GM19035 (cell line): Measurements from ENCODE around the gene ARF3.

Experiments used
- ATAC-seq: cut with Tn5 transposase; IDR thresholded peaks from one replicate; pipeline ENCODE4 v1.9.1; 2021; ENCODE audit not compliant: unreplicated experiment

Gene ARF3

DNA sequence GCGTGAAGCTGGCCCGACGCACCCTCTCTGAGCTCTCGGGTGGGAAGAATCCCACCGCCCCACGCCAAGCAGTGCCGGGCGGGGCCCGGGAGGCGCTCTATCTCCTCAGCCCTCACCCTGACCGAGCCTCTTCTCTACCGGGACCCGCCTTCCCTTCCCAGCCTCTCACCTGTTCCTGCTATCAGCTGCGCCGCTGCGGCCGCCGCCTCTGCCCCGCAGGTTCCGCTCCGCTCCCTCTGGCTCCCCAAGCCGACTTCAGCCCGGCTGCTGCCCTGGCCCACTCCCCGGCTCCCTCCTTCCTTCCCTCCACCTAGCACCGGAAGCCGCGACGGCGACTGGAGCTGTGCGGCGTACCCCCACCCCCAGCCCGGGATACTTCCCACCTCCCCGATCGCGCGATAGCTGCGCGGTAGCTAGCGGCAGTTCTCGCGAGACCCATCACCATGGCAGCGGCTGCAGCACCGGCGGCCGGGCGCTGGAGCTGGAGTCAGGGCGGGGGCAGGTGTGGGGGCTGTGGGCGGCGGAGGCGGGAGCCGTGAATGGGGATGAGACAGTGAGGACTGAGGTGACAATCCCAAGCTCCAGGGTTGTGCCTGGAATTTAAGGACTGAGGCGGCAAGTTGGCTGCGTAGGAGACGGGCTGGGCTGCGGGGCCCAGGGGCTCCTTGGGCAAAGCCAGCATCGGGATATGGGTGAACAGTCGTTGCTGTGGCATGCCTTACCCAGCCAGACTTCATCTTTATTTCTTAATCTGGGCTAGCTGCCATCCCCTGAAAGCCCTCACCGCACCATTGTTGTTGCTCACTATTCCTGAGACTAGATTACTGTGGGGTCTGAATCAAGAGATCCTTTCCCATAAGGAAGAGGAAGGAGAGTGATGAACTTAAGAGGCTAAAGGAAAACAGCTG lies at the start of gene ARF3:
Gene ARF3, minus strand, starts transcription at position 347 of the 908 bp plus-strand sequence. CDS start 16,392 bp downstream, outside the sequence.
- peak; percentile 84 for ATAC-seq

DNA sequence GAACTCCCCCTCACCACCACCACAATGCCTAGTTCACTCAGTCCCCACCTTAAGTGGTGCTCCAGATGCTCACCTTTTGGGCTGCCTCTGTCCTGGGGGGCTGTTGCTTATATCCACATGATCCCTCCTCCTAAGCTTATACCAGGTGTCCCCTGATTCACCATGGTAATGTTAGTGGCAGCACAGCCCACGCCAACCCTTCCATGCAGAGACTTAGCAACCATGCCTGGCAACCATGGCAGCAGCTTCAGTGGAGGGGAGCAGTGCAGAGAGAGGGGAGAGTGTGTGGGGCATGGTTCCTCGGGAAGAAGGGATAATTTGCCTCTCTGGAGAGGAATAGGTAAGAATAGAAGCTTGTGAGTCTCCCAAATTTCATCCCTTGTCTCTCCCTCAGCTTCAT lies 43.1 kb upstream of the ARF3 start:
- no peak for ATAC-seq

DNA sequence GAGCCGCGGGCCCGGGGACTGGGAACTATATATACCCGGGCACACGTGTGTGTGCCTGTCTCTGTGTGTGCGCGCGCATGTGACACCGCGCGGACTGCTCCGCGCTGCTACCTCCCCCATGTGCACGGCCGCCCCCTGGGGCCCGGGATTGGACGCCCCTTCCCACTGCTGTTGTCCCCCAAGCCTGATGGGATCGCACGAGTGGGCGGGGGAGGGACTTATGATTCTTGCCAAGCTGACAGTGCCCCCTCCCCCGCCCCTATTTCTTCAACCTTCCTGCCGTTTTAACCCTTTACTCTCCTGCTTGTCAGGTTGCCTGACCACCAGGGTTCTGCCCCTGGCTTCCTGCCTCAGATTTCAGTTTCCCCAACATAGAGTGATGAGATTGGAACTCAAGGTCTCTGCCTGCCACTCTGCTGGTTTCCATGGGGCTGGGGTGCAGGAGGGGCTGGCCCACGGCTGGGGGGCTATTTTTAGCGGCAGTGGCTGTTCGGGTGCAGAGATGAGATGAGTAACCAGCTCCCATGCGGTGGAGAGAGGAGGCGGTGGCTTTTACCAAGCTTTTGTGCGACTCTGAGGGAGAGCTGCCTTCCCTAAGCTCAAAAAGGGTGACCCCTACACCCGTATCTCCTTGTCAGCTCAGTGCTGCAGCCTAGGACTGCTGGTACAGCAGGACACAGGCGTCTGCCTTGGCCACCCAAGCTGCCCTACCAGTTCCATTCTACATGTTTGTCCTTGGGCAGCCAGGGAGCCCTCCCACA lies 42.3 kb upstream of the ARF3 start, which contains the start of gene DDN:
Gene DDN, minus strand, starts transcription at position 5 of the 761 bp plus-strand sequence. CDS start 88 bp downstream, outside the sequence.
- no peak for ATAC-seq

DNA sequence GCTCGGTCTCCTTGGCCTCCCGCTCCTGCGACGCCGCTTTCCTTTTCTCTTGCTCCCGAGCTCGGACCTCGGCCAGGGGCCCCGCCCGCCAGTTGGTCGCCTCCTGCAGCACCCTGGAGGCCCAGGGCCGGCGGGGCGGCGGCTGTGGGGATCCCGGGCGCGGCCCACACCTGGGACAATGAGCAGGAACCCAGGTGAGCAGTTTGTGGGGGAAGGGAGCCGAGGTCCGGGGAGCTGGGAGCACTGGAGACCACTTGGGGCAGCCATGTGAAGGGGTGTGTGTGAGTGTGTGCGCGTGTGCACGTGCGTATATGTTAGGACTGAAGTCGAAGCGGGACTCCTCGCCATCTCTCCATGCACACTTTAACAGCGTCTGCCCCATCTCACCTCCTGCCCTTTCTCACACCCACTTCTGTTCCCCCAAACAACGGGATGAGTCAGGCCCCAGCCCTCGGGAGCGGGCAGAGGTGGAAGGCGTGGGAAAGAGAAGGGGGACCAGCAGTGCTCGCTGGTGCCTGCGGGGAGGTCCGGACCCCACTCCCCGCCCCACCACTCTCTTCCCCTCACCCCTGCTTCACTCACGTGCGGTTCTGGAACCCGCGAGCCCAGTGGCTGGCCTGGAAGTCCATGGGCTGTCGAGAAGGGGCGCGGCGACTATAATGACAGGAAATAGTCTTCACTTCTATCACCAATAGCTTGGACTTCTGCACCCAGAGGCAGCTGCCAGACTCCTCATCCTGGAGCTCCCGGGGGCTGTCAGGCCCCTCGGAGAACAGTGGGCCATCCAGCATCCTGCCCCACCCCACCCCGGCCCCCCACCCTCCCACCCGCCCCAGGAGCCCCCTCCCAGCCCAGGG lies 41.4 kb upstream of the ARF3 start:
- peak; percentile 7 for ATAC-seq

DNA sequence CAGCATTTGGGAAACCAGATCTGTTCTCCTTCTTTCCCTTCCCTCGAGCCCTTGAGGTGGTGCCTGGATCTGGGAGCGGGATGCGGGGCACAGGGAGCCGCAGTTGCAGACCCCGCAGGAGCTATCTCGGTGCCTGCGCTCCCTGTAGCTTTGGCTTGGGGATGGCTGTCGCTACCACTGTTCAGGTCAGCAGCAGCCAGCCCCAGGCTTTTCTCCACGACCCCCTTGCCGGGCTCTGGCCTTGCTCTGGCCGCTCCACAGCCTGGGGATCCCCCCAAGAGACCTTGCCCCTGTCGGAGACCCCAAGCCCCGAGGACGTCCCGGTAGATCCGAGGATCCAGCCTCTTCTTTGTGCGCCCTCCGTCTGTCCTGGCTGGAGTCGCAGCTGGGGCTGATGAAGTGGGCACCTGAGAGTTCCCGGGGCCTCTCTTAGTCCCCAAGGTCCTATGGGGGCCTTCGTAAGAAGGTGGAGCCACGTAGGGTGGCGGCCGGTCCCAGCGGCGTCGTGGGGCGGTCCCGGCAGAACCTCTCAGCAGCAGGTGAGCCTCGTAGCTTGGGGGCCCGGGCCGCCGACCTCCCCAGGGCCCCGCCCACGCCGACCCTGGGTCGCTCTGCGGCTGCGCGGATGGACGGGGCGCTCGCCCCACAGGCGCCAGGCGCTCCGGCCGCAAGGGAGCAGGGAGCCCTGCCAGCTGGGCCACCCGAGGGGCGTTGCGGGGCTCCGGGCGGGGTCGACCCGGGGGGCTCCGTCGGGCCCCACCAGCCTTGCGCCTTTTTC lies 40.6 kb upstream of the ARF3 start:
- peak; percentile 44 for ATAC-seq

DNA sequence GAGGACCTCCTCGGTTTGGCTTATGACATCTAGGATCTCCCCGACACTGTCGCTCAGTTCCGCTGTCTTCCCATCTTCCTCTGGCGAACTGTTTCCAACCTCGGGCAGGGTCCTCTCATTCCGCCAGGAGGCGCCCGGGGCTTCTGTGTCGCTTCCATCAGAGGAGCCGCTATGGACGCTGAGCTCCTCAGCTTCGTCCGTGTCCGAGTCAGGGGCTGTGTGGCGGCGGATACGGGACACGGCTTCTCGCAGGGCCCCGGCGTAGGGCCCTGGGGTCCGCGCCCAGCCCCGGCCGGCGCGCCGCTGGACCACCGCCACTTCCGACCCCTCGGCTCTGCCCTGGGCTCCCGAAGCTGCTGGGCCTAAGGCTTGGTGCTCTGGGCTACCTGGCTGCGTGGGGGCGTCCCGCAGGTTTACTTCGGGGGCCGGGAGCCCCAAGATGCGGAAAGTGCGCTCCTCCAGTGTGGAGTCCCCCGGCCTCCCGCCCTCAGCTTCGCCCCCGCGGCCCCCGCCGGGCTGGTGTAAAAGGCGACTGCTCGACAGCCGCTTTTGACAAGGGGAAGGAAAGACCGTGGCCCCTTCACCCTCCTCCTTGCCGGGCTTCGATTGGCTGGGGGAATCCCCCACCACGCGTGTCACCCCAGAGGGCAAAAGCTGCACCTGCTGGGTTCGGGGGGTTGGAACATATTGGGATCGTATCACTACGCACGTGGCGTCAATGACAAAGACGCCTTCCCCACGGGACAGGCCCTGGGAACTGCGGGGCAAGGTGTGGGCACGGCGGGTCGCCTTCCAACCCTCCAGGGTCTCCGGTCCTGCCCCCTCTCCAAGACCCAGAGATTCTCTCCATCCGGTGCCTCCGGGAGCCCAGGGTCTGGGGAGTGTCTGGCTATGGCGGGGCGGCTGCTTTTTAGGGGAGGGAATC lies 39.8 kb upstream of the ARF3 start:
- ATAC-seq = no peak

DNA sequence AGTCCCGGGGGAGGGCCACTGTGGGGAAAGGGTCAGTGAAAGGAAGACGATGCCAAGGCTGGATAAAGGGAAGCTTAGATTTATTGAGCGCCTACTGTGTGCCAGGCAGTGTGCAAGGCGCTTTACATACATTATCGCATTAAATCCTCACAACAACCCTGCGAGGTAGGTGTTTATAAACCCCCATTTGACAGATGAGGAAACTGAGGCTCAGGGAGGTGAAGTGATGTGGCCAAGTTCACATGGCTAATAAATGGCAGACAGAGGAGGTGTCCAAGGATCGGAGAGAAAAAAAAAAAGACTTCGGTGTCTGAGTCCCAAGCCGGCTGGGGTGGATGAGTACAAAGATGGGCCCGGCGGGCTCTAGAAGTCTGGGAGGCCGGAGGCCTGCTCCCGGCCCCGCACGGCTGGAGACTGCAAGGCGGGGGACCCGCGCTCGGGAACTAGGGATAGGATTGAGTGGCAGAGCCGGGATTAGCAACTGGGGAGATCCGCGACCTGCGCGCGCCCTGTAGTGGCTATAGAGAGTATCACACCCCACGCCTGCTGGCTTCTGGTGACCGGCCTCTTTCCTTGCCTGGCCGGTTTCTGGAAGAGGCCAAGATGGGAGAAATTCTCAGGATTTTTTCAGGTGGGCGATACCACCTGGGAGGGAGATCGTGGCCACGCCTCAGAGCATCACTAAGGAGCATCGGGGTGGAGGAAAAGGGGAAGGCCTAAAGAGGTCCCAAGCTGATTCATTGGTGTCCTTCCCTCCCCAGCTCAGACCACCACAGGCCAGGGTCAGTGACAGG lies 38.0 kb upstream of the ARF3 start:
- ATAC-seq = no peak

DNA sequence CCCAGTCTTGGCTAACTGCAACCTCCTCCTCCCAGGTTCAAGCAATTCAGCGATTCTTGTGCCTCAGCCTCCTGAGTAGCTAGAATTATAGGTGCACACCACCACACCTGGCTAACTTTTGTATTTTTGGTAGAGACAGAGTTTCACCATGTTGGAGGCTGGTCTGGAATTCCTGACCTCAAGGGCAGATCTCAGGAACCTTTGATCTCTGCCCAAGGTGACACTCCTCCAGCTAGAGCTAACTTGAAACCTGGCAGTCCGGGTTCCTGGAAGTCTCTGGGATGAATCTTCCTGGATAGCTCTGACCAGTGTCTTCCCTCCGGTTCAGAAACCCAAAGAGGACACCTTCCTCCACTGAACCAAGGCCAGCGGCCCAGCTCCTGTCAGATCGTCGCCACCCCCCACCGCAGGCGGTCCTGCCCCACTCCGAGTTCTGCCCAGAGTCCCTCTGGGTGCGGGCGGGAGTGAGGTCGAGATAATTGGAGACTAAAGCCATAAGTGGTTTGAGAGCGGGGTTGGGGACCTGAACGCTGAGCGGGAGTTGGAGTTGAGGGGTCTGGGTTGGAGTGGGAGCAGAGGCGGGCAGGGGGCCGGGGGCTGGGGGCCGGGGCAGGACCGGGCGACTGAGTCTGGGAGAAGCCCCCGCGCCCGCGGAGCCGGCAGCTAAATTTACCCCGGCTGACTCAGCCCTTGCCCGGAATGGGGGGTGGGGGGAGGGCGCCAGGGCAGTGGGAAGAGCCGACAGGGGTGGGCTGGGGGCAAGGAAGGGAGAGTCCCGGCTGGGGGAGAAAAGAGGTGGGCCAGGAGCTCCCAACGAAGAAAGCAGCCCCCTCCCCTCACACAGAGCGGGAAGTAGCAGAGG lies 37.2 kb upstream of the ARF3 start:
- ATAC-seq = no peak

DNA sequence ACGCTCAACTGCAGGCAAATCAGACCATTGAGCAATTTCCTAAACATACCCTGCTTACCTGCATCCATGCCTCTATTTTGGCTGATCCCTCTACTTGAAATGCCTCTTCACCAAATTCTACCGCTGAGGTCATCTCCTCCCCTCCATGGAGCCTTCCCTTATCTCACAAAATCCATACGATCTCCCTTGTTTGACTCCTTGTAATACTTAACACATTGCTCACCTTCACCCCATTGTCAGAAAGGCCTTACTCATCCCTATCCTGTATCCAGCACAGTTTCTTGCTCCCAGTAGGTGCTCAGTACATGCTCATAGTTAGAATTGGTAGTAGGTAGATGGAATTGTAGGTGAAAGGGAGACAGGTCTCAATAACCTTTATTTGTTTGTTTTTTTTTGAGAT lies 36.5 kb upstream of the ARF3 start:
- no peak for ATAC-seq

DNA sequence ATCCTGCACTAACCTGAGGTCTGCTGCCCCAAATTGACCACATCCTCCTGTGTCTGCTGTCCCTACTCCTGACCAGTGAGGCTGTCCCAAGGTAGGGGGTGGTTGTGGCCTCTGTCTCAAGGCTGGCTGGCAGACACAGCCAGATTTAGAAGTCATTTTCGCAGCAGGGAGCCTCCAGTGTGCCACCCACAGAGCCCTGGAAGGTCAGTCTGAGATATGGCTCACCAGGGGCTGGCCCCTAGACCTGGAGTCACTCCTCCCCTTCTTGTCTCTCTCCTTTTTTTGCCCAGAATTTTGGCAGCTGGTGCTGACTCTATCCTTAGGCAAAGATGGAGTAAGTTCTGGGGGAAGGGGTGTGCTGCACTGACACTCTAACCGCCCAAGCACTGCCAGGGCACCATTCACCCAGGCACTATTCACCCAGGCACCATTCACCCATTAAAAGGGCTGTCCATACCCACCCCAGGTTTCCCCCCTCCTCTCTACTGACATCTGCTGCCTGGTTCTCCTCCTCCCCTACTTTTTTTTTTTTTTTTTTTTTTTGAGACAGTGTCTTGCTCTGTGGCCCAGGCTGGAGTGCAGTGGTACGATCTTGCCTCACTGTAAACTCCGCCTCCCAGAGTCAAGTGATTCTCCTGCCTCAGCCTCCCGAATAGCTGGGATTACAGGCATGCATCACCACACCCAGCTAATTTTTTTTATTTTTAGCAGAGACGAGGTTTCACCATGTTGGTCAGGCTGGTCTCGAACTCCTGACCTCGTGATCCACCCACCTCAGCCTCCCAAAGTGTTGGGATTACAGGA lies 34.2 kb upstream of the ARF3 start:
- no peak for ATAC-seq

DNA sequence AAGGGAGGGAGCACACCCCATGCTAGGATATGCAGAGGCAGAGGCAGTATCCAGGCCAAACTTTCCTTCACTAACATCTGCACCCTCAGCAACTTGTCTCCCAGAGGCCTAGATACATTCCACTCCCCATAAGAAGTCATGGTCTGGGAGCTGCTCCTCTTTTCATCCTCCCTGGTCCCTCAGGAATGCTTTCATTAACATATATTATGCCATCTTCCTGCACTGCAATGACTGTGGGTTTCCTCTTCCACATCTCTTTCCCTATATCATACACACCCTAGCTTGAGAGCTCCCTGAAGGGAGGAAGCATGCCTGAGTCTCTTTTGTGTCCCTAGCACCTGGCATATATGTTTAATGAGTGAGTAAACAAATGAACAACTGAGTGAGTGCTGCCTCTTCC lies 33.3 kb upstream of the ARF3 start:
- ATAC-seq = no peak

DNA sequence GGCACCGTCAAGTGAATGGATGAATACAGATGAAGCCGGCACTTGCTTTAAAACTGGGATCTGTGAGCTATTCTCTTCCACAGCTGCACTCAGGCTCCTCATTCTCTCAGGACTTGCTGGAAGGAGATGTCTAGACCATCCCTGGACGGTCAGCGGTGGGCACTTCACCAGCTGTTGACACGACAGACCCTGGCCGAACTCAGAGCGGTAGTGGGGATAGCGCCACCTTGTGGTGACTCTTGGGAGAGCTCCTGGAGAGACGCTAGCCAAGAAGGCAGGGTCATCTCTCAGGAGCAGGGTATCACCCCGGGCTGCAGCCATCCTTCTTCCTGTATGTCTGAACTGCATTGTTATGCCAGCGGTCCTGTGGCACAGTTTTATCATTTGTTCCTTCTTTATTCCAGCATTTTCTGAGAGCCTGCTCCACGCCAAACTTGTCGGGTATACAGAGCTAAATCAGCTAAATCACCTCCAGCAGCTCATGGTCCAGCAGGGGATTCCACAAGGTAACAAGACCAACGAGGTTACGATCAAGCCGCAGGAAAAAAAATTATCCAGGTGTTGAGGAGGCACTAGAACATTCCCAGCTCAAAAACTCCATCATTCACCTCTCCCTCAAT lies 30.9 kb upstream of the ARF3 start:
- ATAC-seq = no peak

DNA sequence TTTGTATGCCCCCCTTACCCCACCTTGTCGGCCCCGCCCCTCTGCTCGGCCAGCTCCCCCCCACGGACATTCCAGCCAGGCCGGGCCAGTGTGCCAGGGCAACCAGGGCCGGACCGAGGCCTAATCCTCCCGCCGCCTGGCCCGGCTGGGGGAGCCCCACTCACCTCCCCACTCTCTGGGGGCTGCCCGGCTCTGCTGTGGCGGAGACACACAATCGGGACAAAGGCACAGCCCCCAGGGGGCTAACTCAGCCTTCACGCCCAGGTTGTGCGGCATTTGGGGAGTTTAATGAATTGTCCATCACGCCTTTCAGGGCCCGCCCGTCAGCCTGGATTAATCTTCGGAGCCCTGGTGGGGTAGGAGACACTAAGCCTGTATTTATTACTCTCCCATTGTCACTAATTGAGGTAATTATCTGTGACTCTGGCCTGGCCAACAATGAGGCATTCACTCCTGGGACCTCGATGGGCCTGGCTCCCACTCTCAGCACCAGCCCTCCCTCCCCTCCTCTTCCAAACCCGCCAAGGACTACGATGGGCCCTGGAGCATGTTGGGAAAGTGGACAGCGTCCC lies 29.5 kb upstream of the ARF3 start:
- ATAC-seq = no peak

DNA sequence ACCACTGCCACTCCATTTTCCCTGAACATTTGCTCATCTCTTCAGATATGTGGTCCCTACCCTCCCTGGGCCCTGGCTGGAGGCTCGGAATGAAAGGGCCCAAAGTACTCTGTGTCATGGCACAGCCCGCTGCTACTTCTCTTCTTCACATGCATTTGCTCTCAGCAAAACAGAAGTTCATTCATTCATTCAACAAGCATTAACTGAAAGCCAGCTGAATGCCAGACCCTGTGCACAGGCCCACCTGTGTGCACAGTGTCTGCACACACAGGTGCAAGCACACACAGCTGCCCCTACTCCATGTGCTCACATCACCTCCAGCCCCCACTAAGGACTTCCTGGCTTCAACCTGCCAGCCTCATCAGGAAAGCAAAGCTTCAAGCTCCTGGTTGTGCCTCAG lies 28.6 kb upstream of the ARF3 start:
- ATAC-seq = no peak

DNA sequence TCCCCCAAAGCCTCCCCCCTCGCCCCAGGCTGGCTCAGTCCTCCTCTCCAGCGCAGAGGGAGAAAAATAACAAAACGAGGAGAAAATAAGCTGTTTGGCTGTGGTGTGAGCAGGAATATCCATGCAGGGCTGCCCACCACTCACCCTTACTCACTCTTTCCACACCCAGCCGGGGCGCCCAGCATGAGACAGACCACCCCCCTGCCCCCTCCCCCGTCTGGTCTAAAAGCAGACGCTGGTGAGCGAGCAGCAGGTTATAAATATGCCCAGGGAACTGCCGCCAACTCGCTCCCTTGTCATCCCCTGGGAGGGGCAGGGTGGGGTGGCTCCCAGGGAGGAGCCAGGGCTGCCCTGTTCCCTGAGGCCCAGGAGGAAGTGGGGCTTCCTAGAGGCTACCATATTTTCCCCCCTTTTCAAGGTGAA lies 28.2 kb upstream of the ARF3 start:
- no peak for ATAC-seq
